HG03097 (cell line): ENCODE measurements around the gene NEB.

Source experiments
- ATAC-seq: cut with Tn5 transposase; IDR thresholded peaks from one replicate; pipeline ENCODE4 v1.9.1; 2021; ENCODE audit not compliant: unreplicated experiment, low FRiP score

The NEB gene

DNA sequence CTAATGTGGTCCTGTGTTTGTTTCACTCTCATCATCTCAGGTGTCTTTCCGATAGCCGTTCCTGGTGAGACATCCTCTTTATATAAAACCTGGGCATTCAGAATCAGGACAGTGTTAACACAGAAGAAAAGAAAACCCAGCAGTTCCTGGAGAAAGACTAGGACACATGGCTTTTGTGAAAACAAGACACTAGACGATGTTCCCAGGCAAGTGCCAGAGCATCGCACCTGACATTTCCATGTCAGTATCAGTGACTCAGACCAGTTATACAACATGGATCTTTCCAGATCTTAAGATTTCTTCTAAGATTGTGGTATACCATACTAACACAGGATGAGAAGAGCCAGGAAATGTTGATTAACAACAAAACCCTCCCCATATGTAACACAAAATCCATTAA, 228.1 kb downstream of the NEB start:
- ATAC-seq, result no peak

DNA sequence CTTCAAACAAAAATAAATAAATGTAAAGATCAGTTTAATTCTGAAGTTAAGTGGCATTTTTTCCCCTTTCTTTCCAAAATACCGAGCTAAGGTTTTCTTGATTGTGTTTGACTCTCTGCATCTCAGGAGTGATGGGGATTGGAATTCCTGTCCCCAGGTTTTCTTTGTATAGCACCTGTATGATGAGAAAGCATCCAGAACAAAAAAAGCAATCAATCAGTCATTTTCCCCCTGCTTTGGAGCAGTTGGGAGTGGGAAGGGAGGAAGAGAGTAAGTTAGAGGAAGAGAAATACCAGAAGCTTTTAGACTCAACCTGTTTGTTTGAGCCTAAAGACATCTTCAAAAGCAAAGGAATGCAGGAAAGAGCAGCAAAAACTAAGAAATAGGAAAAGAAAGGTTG, 236.1 kb downstream of the NEB start:
- ATAC-seq, result no peak

DNA sequence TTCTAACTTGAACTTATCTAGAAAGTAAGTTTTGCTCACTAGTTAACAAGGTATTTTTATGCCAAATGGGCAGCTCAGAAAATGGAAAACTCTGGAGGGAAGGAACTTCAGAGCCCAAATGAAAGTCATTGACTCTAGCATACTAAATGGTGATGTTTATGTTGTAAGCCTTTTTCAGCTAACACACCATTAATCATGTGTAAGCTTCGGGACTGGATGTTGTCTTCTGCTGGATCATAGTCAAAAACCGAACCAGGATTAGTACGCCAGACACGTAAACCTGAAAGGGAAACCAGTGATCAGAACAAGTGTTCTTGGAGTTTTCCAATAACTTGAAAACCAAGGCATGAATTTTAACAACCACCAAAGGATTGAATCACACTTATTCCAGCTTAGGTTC, 242.8 kb downstream of the NEB start:
- no peak for ATAC-seq

DNA sequence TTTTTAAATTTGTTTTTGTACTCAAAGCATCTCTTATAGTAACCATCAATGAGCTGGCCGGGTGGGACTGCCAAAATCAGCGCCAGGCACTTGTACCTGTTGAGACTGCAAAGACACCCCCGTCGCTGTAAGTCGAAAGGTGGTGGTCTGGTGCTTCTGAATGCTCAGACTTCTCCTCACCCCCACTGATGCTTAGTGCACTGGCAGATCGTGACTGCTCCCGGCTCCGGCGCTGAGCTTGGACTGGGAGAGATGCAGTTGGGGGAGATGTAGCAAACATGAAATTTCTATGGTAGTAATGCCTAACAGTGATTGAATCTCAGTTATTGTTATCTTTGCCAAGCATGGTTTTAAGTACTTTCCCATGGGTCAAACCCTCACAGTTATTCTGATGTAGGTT, 244.0 kb downstream of the NEB start:
- no peak for ATAC-seq

DNA sequence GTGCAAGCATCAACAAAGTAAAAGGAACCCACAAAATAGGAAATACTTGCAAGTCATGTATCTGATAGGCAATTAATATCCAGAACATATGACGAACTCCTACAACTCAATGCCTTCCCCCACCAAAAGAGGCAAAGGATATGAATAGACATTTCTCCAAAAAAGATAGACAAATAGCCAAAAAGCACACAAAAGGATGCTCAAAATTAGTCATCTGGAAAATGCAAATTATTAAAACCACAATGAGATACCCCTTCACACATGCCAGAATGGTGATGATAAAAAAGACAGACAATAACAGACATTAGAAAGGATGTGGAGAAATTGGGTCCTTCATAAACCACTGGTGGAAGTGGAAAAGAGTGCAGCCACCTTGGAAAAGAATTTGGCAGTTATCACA, 248.2 kb downstream of the NEB start:
- no peak for ATAC-seq

DNA sequence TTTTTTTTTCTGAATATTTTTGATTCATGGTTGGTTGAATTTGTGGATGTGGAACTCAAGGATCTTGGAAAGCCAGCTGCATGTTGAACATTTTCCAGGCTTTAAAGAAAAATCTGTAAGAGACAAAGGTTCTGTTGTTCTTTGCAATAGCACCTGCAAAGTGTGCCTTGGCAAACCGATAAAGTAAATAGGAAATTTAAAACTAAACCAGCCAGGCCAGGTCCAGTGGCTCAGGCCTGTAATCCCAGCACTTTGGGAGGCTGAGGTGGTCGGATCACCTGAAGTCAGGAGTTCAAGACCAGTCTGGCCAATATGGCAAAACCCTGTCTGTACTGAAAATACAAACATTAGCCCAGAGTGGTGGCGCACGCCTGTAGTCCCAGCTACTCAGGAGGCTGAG, 250.2 kb downstream of the NEB start:
- ATAC-seq, result no peak

DNA sequence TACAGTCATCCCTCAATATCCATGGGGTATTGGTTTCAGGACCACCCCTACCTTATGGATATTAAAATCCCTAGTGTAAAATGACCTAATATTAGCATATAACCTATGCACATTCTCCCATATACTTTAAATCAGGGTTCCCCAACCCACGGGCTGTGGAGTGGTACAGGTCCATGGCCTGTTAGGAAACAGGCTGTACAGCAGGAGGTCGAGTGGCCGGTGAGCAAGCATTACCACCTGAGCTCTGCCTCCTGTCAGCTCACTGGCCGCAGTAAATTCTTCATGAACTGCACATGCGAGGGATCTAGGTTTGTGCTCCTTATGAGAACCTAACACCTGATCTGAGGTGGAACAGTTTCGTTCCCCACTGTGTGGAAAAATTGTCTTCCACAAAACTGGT, 250.7 kb downstream of the NEB start:
- ATAC-seq, result no peak

DNA sequence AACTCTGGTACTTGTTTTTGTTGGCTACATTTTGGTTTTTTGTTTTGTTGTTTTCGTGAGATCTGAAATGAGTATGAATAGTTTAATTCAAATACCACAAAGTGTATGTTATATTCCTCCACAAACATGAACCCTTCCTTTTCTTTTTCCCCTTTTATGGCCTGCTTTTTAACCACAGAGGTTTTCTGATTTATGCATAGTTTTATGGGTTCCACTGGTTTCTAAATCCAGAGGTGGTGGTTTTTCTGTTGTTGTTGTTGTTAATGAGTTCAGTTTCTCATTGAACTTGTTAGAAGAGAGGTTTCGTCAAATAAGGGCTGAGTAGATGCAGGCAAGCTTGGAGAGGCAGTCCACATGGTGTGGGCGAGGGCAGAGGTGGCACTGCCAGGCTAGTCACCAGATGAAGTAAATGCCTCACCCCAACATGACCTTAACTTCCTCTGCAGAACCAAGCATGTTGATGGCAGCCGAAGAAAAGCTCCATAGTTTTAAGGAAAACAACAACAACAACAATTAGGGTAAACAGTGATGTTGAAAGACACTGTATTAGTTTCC, 252.0 kb downstream of the NEB start:
- no peak for ATAC-seq

DNA sequence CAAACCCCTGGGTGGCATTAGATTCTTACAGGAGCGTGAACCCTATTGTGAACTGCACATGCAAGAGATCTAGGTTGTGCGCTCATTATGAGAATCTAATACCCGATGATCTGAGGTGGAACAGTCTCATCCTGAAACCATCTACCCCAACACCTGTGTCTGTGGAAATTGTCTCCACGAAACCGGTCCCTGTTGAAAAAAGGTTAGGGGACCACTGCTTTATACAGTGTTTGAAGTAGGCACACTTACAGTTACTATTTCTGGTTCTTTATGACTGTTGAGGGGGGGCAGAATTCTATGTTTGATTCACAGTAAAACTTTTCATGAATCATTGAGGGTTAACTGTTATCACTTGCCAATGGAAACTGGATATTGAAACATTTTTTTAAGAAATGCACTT, 252.5 kb downstream of the NEB start:
- no peak for ATAC-seq

DNA sequence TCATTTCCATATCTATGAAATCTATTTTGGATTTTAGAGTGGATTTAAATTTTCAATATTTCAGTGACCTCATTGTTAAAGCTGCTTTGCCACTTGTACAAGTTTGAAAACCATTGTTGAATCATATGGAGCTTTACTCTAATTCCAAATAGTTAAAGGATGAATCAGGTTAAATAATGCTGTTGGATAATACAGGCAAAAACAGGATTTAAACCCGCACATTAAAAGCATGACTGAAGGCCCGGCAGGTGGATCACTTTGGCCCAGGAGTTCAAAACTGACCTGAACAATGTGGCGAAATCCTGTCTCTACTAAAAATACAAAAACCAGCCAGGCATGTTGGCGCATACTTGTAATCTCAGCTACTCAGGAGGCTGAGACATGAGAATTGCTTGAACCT, 256.3 kb downstream of the NEB start:
- no peak for ATAC-seq

DNA sequence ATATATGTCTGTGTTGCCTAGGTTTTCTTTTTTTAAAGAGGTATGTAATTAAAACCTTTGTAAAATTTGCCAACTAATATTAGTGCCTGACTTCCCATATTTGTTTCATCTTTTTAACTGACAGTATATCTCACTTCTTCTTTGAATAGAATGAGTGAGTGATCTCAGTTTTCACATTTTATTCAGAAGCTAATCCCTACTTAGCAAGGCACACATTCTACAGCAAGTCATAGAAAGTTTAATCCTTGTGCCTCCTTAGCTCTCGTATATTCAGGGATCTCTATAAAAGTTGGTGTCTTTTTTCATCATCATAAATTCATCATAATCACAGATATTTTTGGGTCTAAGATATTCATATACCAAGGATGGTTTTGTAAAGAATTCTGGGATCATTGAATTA, 258.0 kb downstream of the NEB start:
- no peak for ATAC-seq

DNA sequence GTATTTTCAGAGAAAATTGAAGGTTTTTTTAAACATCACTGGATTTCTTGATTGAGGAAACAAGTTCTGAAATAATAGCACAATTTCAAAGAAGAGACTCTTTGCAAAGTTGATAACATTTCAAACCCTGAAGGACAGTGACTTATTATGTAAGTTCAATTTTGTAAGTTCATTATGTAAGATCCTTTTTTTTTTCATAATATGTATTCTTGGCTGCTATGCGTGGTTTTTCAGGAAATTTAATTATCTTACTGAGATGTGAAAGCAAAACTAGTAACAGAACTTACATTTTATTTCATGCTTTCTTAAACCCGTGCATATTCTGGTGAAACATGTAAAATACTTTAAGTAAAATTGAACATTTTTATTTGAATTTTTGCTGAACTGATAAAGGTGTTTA, 259.2 kb downstream of the NEB start:
- ATAC-seq, result no peak

DNA sequence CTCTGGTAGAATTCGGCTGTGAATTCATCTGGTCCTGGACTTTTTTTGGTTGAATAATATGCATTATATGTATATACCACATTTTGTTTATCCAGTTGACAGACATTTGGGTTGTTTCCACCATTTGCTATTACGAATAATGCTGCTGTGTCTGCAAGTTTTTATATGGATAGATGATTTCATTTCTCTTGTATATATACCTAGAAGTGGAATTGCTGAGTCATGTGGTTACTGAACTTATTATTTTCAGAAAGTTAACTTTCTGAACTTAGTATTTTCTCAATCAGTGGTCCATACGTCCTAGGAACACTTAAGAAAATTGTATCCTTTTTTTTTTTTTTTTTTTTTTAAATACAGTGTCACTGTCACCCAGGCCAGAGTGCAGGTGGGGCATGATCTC, 261.3 kb downstream of the NEB start:
- no peak for ATAC-seq

DNA sequence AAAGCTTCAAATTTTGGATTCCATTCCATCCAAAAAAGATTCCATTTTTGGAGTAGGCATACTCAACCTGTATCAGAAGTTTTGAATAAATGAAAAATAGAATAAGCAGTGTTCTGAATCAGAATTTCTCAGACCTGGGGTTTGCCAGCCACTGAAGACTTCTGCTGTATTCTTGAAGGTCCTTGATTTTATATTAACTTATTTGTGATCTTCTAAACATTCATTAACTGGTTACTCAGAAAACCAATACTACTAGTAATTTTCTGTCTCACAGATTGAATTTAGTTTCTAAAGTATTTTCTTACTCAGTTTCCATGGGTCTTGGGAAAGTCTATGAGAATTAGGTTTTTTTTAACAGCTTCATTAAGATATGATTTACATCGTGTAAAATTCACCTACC, 263.7 kb downstream of the NEB start:
- ATAC-seq, result no peak

DNA sequence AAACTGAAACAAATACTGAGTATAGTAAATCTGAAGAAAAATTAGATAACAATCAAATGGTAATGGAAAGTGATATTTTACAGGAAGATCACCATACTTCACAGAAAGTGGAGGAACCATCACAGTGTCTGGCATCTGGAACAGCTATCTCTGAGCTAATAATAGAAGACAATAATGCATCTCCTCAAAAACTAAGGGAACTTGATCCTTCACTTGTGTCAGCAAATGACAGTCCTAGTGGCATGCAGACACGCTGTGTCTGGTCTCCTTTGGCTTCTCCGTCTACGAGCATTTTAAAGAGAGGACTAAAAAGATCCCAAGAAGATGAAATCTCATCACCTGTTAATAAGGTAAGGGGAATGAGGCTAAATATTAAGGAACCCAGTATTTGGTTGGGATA, 268.5 kb downstream of the NEB start:
- no peak for ATAC-seq

DNA sequence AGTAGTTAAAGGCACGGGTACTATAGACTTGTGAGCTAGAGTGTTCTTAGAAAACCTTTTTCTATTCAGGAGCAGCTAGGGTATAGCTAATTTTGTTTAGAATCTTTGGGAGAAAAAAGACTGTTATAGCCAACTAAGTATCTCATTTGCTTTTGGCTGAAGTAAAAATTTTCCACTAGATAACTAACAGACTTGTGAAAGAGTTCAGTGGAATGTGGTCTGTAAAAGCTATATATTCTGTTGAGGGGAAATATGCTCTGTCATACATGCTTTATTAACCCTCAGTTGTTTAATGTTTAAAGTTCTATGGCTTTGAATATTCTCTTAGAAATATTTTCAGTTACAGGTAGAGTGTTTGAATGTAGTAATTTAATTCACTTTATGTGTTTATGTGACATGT, 274.9 kb downstream of the NEB start:
- no peak for ATAC-seq

DNA sequence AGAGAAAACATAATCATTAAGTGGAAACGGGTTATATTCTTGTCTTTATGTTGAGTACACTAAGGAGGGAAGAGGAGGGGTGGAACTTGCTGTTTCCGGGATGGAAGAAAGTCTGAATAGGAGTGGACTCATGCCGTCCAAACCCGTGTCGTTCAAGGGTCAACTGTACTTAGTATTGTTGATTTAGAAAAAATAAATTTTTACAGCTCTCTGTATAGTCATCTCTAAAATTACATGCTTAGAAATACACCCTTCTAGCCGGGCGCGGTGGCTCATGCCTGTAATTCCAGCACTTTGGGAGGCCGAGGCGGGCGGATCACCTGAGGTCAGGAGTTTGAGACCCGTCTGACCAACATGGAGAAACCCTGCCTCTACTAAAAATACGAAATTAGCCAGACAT, 295.1 kb downstream of the NEB start:
- no peak for ATAC-seq

DNA sequence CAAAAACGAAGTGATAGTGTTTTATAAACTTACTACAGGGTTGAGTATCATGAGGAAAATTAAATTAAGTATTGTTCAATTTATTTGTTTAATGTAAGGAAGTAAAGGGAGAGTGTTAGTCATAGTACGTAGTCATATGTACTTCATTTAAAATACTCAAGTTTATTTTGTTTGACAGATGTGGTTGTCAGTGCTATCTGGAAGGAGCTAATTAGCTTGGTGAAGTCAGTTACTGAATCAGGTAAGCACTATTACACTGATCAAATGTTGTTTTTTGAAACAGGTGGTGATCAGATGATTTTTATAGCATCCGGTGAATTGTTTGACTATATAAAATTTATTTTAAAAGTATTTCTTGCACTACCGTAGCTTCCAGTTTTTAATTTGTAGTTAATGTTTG, 295.8 kb downstream of the NEB start:
- no peak for ATAC-seq

DNA sequence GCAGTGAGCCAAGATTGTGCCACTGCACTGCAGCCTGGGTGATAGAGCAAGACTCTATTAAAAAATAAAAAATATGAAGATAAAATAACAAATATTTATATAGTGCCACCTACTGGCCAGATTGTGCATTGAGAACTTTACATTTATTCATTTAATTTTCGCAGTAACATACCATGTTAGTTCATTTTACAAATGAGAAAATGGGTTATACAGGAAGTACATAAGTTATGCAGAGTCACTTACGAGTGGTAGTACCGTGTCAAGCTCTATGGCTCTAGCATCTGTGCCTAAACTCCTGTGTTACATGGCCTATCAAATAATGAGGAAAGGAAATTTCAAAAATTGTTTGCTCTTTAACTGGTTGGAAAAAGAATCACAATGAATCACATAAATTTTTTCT, 296.6 kb downstream of the NEB start:
- ATAC-seq, result no peak
